Activated naive CD4-positive, alpha-beta T cell treated with anti-CD3 and anti-CD28 coated beads, Interleukin-2, amount 50 U/mL, for 72 hours (primary cell): ENCODE measurements around the gene AK8. TPM values are rescaled to one million over a fixed set of nuclear protein-coding genes. Genes with fewer than 3 reads are reported as not detected.

ENCODE experiments used
- ATAC-seq, 2 donors: fragments of 150-1000 bp; cut with Tn5 transposase; 2 replicates each; pipeline ENCODE4 v1.10.0; 2021; ENCODE audit warnings: mild to moderate bottlenecking in 2 of 2, moderate library complexity in 2 of 2
- DNase-seq, 2 donors: peaks; one replicate each; pipeline ENCODE4 v3.0.0; 2021 to 2022; ENCODE audit warnings: low spot score in 2 of 2
- H3K27ac Mint-ChIP-seq, 2 donors: one replicate each; pipeline ENCODE4 v1.8.0; 2022; ENCODE audit warnings: mild to moderate bottlenecking in 2 of 2, mixed read lengths in 2 of 2
- H3K36me3 Mint-ChIP-seq, 2 donors: one replicate each; pipeline ENCODE4 v1.8.0; 2022; ENCODE audit warnings: mixed read lengths in 2 of 2
- H3K9me3 Mint-ChIP-seq, 2 donors: one replicate each; pipeline ENCODE4 v1.8.0; 2022; ENCODE audit warnings: mixed read lengths in 2 of 2
- total RNA-seq, 2 donors: library from RNA; stranded (reverse); gene quantifications; one replicate each; pipeline ENCODE4 v1.2.3, GENCODE V29; 2022

Gene AK8
- total RNA-seq, 2 donors from 2014 or later: not detected

GRCh38 chr9:132875159-132875558 lies 2.9 kb downstream of the AK8 start:
- ATAC-seq (no peak), DNase-seq (no peak)
- H3K36me3 Mint-ChIP-seq: no peaks in the 10 kb centered on the region
- H3K27ac Mint-ChIP-seq: no peak overlapping the region
- H3K9me3 Mint-ChIP-seq: no peaks in the 10 kb centered on the region

GRCh38 chr9:132873403-132873802 lies 4.7 kb downstream of the AK8 start:
- no peaks in the 10 kb centered on the region for H3K9me3 Mint-ChIP-seq
- ATAC-seq (peak; percentile 20 to 31), DNase-seq (no peak)
- H3K27ac Mint-ChIP-seq: peak overlapping the region; percentile 27 to 41
- H3K36me3 Mint-ChIP-seq: no peaks in the 10 kb centered on the region

- H3K36me3 Mint-ChIP-seq: no peaks in the 10 kb centered on the region
- H3K27ac Mint-ChIP-seq: peak overlapping the region in 1 of 2 donors; percentile 29
- ATAC-seq (no peak), DNase-seq (no peak)
- no peaks in the 10 kb centered on the region for H3K9me3 Mint-ChIP-seq
Observed at GRCh38 chr9:132869266-132869665, 8.8 kb downstream of the AK8 start.

- Mint-ChIP-seq H3K9me3 (no peaks in the 10 kb centered on the region), H3K36me3 (no peaks in the 10 kb centered on the region), H3K27ac (no peak overlapping the region)
- DNase-seq (no peak), ATAC-seq (no peak)
Observed at GRCh38 chr9:132866898-132867297, 11.2 kb downstream of the AK8 start.

- ATAC-seq: no peak
- DNase-seq: no peak
- Mint-ChIP-seq H3K36me3 (no peaks in the 10 kb centered on the region), H3K9me3 (no peaks in the 10 kb centered on the region), H3K27ac (peak overlapping the region in 1 of 2 donors; percentile 69)
Observed at GRCh38 chr9:132864691-132865090, 13.4 kb downstream of the AK8 start.

GRCh38 chr9:132864277-132864676 lies 13.8 kb downstream of the AK8 start:
- Mint-ChIP-seq H3K36me3 (no peaks in the 10 kb centered on the region), H3K27ac (peak overlapping the region in 1 of 2 donors; percentile 69), H3K9me3 (no peaks in the 10 kb centered on the region)
- ATAC-seq (peak; percentile 58 to 93), DNase-seq (peak in 1 of 2 donors; percentile 57)

- Mint-ChIP-seq H3K9me3 (no peaks in the 10 kb centered on the region), H3K27ac (peak overlapping the region in 1 of 2 donors; percentile 73)
- no peak for ATAC-seq
Observed at GRCh38 chr9:132863096-132863495, 15.0 kb downstream of the AK8 start.

GRCh38 chr9:132862533-132862932 lies 15.6 kb downstream of the AK8 start:
- no peak for DNase-seq
- ATAC-seq: peak in 1 of 2 donors; percentile 63
- H3K27ac Mint-ChIP-seq: peak overlapping the region; percentile 44 to 73
- H3K36me3 Mint-ChIP-seq: no peaks in the 10 kb centered on the region
- H3K9me3 Mint-ChIP-seq: no peaks in the 10 kb centered on the region

More at GRCh38 chr9:132863096-132863495, 15.0 kb downstream of the AK8 start:
- DNase-seq: no peak
- no peaks in the 10 kb centered on the region for H3K36me3 Mint-ChIP-seq

- no peaks in the 10 kb centered on the region for H3K9me3 Mint-ChIP-seq
- H3K27ac Mint-ChIP-seq: no peak overlapping the region
- DNase-seq: no peak
- no peak for ATAC-seq
- no peaks in the 10 kb centered on the region for H3K36me3 Mint-ChIP-seq
Observed at GRCh38 chr9:132861666-132862065, 16.4 kb downstream of the AK8 start.

GRCh38 chr9:132858751-132859150 lies 19.3 kb downstream of the AK8 start:
- DNase-seq: no peak
- Mint-ChIP-seq H3K9me3 (no peaks in the 10 kb centered on the region), H3K36me3 (no peaks in the 10 kb centered on the region), H3K27ac (no peak overlapping the region)
- ATAC-seq: no peak

- H3K9me3 Mint-ChIP-seq: no peaks in the 10 kb centered on the region
- no peak for DNase-seq
- no peaks in the 10 kb centered on the region for H3K36me3 Mint-ChIP-seq
- no peak for ATAC-seq
- H3K27ac Mint-ChIP-seq: no peak overlapping the region
Observed at GRCh38 chr9:132857616-132858342, 20.3 kb downstream of the AK8 start.

- no peak for ATAC-seq
- no peaks in the 10 kb centered on the region for H3K36me3 Mint-ChIP-seq
- DNase-seq: no peak
- H3K27ac Mint-ChIP-seq: no peak overlapping the region
- H3K9me3 Mint-ChIP-seq: no peaks in the 10 kb centered on the region
Observed at GRCh38 chr9:132857031-132857430, 21.1 kb downstream of the AK8 start.

- no peak for ATAC-seq
- no peaks in the 10 kb centered on the region for H3K9me3 Mint-ChIP-seq
- no peaks in the 10 kb centered on the region for H3K36me3 Mint-ChIP-seq
- no peak overlapping the region for H3K27ac Mint-ChIP-seq
- no peak for DNase-seq
Observed at GRCh38 chr9:132855904-132856303, 22.2 kb downstream of the AK8 start.

- no peaks in the 10 kb centered on the region for H3K36me3 Mint-ChIP-seq
- DNase-seq (no peak), ATAC-seq (no peak)
- no peaks in the 10 kb centered on the region for H3K9me3 Mint-ChIP-seq
- no peak overlapping the region for H3K27ac Mint-ChIP-seq
Observed at GRCh38 chr9:132854832-132855231, 23.3 kb downstream of the AK8 start.

- Mint-ChIP-seq H3K27ac (no peak overlapping the region), H3K36me3 (no peaks in the 10 kb centered on the region), H3K9me3 (no peaks in the 10 kb centered on the region)
- DNase-seq (no peak), ATAC-seq (no peak)
Observed at GRCh38 chr9:132853482-132853881, 24.6 kb downstream of the AK8 start.

- H3K27ac Mint-ChIP-seq: peak overlapping the region in 1 of 2 donors; percentile 39
- DNase-seq (no peak), ATAC-seq (peak; percentile 5 to 16)
- H3K36me3 Mint-ChIP-seq: no peaks in the 10 kb centered on the region
- H3K9me3 Mint-ChIP-seq: no peaks in the 10 kb centered on the region
Observed at GRCh38 chr9:132849185-132849706, 28.8 kb downstream of the AK8 start.

- H3K27ac Mint-ChIP-seq: no peak overlapping the region
- DNase-seq: no peak
- no peaks in the 10 kb centered on the region for H3K36me3 Mint-ChIP-seq
- no peak for ATAC-seq
- no peaks in the 10 kb centered on the region for H3K9me3 Mint-ChIP-seq
Observed at GRCh38 chr9:132846918-132847515, 31.1 kb downstream of the AK8 start.
